WERI-Rb-1 (cell line): ENCODE measurements around the gene PC.
"Not testable (repeated sequence)": the region's sequence is repeated elsewhere in the genome, so short reads cannot be mapped to it uniquely, and the experiment has no call there.

Source experiments
- DNase-seq: peaks from one replicate; pipeline ENCODE4 v3.0.0-alpha.2; 2020
- H3K27ac ChIP-seq: fragments of 250-450 bp; sonication (Bioruptor Pico); 2 replicates; pipeline ENCODE4 v1.5.1; 2020; ENCODE audit warnings: mild to moderate bottlenecking, moderate library complexity
- H3K27me3 ChIP-seq: fragments of 250-450 bp; sonication (Bioruptor Pico); 2 replicates; pipeline ENCODE4 v1.5.1; 2021; ENCODE audit warnings: mild to moderate bottlenecking, low read depth, moderate library complexity; ENCODE audit not compliant: insufficient read depth, severe bottlenecking
- H3K36me3 ChIP-seq: fragments of 250-450 bp; sonication (Bioruptor Pico); 2 replicates; pipeline ENCODE4 v1.5.1; 2020; ENCODE audit warnings: mild to moderate bottlenecking, moderate library complexity
- H3K4me3 ChIP-seq: 2 replicates; pipeline ENCODE4 v1.5.1; 2011; ENCODE audit warnings: low read depth, mild to moderate bottlenecking, control low read depth, low read length
- H3K9me3 ChIP-seq: fragments of 250-450 bp; sonication (Bioruptor Pico); 2 replicates; pipeline ENCODE4 v1.5.1; 2021; ENCODE audit warnings: mild to moderate bottlenecking, moderate library complexity; ENCODE audit not compliant: severe bottlenecking
- CTCF ChIP-seq: IDR thresholded peaks from 2 replicates; pipeline ENCODE4 v1.5.1; 2011; ENCODE audit warnings: low read depth, mild to moderate bottlenecking, control low read depth, inconsistent platforms, low read length

The PC gene

DNA sequence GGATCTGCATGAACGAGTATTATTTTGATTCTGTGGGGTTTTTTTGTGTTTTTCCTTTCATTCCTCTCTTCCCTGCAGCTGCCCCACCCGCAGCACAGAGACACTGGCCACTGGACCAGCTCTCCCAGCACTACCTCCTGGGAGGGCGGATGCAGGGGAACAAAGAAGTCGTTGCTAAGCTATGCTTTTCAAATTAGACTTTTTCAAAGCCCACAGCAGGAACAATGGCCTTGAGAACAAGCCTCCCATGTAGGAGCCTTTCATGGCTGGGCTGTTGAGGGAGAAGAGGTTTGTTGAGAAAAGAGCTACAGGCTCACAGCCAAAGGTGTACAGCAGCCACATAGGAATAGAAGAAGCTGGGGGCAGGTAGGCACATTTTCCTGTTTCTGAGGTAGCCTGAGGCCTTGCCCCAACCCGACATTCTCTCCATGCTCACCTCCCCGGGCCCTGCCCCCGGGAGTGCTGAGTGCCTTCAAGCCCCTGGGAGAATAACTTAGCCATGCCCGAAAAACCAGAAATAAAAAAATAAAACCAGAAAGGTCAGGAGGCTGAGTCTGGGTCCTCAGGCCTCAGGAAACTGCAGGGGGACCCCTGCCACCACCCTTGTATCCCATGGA lies 44.2 kb upstream of the PC start:
- no peak for TF ChIP-seq CTCF
- no peaks in the 10 kb centered on the region for H3K36me3 ChIP-seq
- no peaks in the 10 kb centered on the region for H3K9me3 ChIP-seq
- no peaks in the 10 kb centered on the region for H3K27me3 ChIP-seq
- H3K4me3 ChIP-seq = no peak overlapping the region
- DNase-seq = no peak
- H3K27ac ChIP-seq = no peak overlapping the region

DNA sequence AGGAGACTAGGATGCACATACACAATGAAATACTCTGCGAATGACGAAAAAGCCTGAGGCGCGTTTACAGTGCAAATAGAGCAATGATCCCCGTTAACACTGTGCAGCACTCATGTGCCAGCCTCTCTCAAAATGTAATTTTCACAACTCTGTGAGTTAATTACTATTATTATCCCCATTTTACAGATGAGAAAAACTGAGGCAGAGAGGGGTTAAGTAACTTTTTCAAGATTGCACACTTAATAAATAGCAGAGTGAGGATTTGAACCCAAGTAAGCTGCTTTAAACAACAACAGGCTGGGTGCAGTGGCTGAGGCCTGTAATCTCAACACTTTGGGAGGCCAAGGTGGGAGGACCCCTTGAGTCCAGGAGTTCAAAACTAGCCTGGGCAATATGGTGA lies 43.1 kb upstream of the PC start:
- Histone ChIP-seq H3K27me3 (no peaks in the 10 kb centered on the region), H3K27ac (no peak overlapping the region), H3K4me3 (no peak overlapping the region), H3K9me3 (no peaks in the 10 kb centered on the region), H3K36me3 (no peaks in the 10 kb centered on the region)
- no peak for DNase-seq
- TF ChIP-seq CTCF = no peak

DNA sequence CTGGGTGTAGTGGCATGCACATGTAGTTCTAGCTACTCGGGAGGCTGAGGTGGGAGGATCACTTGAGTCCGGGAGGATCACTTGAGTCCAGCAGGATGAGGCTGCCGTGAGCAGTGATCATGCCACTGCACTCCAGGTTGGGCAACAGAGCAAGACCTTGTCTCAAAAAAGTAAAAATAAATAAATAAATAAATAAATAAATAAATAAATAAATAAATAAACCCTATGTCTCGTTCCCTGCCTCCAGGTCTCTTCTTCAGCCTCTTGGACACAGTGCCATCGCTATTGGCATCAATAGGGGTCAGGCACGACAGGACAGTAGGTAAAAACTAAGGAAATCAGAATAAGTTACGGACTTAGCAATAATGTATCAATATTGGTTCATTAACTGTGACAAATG lies 41.4 kb upstream of the PC start:
- no peak for DNase-seq
- TF ChIP-seq CTCF = no peak
- Histone ChIP-seq H3K27ac (no peak overlapping the region), H3K9me3 (no peaks in the 10 kb centered on the region), H3K36me3 (no peaks in the 10 kb centered on the region), H3K27me3 (no peaks in the 10 kb centered on the region), H3K4me3 (no peak overlapping the region)

DNA sequence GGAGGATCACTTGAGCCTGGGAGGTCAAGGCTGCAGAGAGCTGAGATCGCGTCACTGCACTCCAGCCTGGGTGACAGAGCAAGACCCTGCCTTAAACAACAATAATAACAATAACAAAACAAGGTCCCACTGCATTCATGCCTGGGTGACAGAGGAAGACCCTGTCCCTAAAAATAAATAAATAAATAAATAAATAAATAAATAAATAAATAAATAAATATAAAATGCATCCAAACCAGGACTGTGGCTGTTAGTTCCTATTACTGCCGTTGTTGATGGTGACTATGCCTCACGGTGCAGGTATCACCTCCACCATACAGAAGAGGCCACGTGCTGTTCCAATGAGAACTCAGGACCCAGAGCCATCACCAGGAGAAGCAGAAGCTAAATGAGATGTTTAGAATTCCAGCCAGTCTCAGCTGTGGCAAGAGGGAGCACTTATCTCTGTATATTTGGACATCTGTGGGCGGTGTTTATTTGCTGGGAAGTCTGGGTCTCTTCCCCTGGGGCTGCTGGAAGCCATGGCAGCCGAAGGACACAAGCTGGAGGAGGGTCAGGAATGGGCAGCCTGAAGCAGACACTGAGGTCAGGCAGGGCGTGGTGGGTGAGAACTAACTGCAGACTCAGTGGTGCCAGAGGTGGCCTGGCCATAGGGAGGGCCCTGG lies 38.6 kb upstream of the PC start:
- H3K36me3 ChIP-seq = no peaks in the 10 kb centered on the region
- H3K27me3 ChIP-seq = no peaks in the 10 kb centered on the region
- no peak overlapping the region for H3K27ac ChIP-seq
- no peaks in the 10 kb centered on the region for H3K9me3 ChIP-seq
- H3K4me3 ChIP-seq = no peak overlapping the region
- DNase-seq = no peak
- TF ChIP-seq CTCF = no peak

DNA sequence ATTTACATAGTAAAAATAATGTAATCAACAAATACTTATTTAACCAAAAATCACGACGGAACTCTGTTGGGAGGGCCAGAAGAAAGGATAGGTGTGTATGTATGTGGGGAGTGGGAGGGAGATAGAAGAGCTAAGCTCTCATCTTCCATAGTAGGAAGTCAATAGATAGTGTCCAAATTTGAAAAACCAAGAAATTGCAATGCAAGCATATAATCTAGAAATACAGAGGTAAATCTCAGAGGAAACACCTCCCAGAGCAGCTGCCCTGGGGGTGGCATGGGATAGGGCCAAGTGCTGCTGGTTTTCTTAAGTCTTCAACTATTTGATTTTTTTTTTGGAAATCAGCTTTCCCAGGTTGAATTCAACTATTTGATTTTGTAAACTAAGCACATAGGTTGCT lies 33.9 kb upstream of the PC start:
- no peak for DNase-seq
- H3K27ac ChIP-seq = no peak overlapping the region
- no peak for TF ChIP-seq CTCF

GRCh38 chr11:66989360-66989759 lies 31.2 kb upstream of the PC start:
- H3K9me3 ChIP-seq, H3K27me3 ChIP-seq, H3K4me3 ChIP-seq, DNase-seq, H3K36me3 ChIP-seq, H3K27ac ChIP-seq: not testable (repeated sequence)

More for the DNA sequence above, 33.9 kb upstream of the PC start:
- no peaks in the 10 kb centered on the region for H3K27me3 ChIP-seq
- H3K9me3 ChIP-seq = no peaks in the 10 kb centered on the region
- H3K4me3 ChIP-seq = no peak overlapping the region
- no peaks in the 10 kb centered on the region for H3K36me3 ChIP-seq

DNA sequence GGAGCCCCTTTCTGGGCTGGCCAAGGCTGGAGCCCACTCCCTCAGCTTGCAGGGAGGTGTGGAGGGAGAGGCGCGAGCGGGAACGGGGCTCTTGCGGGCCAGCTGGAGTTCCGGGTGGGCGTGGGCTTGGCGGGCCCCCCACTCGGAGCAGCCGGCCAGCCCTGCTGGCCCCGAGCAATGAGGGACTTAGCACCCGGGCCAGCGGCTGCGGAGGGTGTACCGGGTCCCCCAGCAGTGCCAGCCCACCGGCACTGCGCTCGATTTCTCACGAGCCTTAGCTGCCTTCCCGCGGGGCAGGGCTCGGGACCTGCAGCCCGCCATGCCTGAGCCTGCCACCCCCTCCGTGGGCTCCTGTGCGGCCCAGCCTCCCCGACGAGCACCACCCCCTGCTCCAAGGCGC lies 30.6 kb upstream of the PC start:
- H3K27me3 ChIP-seq, H3K4me3 ChIP-seq, H3K9me3 ChIP-seq, H3K27ac ChIP-seq, DNase-seq, H3K36me3 ChIP-seq: not testable (repeated sequence)
